GM19035 (cell line): Measurements from ENCODE around the gene PTGDS.
"Not testable (repeated sequence)": the region's sequence is repeated elsewhere in the genome, so short reads cannot be mapped to it uniquely, and the experiment has no call there.

ENCODE experiments used
- ATAC-seq: cut with Tn5 transposase; IDR thresholded peaks from one replicate; pipeline ENCODE4 v1.9.1; 2021; ENCODE audit not compliant: unreplicated experiment

The PTGDS gene

DNA sequence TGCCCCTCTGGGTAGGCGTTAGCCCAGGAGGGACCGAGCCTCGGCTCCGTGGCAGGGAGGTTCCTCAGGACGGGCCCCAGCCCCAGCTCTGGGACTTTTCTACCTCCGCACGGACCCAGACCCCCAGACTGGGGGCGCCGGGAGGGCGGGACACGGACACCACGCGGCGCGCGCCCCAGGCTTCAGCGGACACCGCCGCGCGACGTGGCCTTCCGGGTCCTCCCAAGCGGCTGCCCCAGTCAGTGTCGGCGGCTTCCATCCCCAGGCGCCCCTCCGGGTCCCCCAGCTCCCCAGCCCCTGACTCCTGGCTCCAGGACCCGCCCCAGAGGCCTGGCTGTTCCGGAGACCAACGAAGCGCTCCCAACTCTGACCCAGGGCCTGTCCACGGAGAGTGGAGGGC, 8.5 kb downstream of the PTGDS start:
- ATAC-seq = no peak

DNA sequence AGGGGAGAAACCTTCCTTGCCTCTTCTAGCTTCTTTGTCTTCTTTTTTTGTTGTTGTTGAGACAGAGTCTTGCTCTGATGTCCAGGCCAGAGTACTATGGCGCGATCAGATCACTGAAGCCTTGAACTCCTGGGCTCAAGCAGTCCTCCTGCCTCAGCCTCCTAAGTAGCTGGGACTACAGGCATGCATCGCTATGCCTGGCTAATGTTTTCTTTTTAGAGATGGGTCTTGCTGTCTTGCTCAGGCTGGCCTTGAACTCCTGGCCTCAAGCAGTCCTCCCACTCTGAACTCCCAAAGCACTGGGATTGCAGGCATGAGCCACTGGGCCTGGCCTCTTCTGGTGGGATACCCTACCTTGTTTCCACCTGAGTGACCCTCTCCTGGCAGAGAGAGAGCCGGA, 11.6 kb downstream of the PTGDS start:
- ATAC-seq = no peak

DNA sequence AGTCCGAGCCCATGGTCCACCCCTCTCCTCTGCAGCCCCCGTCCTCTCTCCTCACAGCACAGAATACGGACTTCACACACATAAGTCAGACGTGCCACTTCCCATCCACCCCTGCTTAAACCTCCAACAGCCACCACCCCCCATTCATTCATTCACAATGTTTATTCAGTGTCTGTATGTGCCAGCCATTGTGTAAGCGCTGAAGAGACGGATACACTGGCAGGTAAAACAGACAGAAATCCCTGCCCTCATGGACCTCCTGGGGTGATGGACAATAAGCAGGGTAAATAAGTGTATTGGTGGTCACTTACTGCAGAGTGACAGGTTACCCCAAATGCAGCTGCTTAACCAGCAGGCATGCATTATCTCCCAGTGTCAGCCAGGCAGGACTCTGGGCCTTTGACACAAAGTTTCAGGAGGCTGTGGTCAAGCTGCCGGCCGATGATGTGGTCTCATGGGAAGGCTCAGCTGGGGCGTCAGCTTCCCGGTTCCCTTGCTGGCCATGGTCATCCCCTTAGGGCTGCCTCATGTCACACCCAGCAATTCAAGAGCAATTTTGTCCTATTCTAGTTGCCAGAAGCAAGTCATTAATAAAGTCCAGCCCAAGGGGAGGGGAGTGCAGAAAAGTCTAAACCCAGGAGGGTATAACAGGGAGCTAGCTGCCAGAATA, 13.1 kb downstream of the PTGDS start:
- no peak for ATAC-seq

DNA sequence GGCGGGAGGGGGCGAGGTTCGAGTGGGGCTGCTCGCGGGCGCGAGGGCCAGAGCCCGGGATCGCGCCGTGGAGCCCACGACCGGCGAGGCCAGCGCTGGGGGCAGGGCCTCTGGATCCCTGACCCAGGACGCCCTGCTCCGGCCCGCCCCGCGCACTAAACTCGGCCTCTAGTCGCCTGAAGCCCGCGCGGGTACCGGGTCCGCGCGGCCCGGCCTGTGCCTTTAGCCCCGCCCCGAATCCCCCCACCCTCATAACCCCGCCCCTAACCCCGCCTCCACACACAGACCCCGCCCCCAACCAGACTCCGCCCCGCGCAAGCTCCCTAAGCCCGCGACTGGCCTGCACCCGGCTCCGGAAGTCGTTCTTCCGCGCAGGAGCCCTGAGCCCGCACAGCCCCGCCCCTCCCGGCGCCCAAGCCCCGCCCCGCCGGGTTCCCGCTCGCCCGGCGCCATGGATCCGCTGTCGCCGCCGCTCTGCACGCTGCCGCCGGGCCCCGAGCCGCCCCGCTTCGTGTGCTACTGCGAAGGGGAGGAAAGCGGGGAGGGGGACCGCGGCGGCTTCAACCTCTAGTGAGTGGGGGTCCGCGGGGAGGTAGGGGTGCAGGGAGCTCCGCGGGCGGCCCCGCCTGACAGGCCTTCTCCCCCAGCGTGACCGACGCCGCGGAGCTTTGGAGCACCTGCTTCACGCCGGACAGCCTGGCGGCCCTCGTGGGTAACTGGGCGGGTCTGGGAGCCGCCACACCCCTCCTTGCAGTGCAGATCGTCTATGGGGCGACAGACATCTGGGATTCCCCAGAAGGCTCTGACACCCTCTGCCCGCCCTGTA, 14.9 kb downstream of the PTGDS start, which contains the start of gene PAXX:
Gene PAXX, plus strand, starts transcription at position 430 of the 826 bp plus-strand sequence. Its CDS starts 22 bp downstream, at position 452.
- peak; percentile 82 for ATAC-seq

DNA sequence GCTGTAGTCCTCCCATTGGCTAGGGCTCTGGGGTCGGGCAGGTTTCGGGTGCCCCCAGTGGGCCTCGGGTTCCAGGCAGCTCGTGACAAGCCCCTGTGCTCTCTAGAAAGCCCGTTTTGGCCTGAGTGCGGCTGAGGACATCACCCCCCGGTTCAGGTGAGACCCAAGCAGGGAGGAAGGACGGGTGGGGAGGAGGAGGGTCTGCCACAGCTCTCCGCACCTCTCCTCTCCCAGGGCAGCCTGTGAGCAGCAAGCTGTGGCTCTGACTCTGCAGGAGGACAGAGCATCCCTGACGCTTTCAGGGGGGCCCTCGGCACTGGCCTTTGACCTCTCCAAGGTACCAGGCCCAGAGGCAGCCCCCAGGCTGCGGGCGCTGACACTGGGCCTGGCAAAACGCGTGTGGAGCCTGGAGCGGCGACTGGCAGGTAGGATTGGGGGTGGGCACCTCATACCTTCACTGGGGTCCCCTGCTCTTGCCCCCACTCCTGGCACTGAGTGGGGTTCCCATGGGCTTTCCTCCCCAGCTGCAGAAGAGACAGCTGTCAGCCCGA, 15.6 kb downstream of the PTGDS start:
- ATAC-seq = peak; percentile 13

DNA sequence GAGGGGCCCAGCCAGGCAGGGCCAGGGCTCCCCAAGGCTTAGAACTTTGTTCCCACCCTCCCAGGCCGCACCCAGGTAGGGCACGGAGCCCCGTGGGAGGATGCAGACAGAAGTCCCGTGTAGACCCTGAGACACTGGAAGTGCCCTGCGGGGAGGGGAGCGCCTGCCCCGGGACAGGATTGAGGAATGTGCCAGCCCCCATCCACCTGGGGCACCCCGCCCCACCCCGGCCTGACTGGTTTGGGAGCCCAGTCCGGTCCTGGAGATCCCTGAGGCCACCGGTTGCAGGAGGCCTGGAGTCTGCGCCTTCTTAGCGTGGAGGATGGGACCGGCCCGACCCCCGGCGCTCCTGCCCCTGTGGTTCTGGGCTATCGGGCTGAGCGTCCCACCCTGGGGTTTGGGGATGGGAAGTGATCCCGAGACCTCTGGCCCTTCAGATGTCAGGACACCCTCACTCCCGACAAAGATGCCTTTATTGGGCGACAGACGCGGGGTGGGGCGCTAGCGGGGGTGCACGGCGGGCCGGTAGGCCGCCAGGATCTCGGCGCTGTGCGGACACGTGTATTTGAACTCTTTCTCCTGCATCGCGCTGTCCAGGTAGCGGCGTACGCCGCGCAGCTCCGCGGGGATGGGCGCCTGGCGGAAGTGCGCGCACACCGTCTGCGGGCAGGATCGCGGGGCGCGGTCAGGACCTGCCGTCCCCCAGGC, 17.0 kb downstream of the PTGDS start:
- ATAC-seq = no peak

DNA sequence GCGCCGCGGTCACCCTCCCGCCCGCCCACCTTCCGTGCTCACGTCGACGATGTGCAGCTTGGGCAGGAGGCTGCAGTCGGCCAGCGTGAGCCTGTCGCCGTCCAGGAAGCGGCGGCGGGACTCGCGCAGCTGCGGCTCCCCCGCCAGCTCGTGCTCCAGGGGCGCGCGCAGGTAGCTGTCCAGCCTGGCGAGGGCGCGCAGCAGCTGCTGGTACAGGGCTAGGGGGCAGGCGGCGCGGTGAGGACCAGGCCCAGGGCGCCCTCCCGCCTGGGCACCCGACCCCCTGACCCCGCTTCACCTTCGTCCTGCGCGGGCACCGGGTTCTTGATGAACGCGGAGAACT, 17.6 kb downstream of the PTGDS start:
- no peak for ATAC-seq

DNA sequence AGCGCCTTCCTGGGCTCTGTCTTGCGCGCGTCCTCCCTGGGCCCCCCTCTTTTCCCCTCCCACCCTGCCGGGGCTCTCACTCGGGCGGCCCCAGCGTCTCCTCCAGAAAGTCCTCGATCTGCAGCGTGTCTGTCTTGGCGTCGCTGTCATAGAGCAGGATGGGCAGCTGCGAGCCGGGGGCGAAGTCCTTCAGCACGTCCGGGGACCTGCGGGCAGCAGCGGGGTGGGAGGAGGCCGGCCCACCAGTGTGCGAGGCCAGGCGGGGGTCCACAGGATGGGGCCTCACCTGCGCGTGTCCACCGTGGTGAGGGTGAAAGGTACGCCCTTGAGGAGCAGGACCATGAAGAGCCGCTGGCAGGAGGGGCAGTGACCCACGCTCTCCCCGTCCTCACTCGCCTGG, 18.1 kb downstream of the PTGDS start:
- no peak for ATAC-seq

DNA sequence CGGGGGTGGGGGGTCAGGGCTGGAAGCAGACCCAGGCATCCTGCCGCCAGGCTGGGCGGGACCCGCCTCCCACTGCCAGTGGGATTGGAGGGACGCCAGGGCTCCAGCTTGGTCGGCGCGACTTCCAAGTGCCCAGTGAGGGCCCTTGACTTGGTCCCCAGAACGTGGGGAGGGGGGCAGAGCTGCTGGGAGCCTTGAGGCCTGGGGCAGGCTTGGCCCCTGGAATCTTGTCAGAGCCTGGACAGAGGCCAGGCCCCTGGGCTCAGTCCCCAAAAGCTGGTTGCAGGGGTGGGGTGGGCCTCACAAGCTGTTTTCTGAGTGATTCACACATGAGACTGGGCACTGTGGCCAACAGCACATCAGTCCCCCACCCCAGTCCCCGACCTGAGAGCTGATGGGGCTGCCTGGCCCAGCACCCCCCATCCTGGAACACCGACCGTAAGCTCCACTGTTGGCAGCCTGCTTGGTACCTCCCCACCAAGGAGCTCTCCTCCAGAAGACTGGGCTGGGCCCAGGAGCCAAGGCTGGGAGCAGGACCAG, 18.5 kb downstream of the PTGDS start:
- ATAC-seq = no peak

DNA sequence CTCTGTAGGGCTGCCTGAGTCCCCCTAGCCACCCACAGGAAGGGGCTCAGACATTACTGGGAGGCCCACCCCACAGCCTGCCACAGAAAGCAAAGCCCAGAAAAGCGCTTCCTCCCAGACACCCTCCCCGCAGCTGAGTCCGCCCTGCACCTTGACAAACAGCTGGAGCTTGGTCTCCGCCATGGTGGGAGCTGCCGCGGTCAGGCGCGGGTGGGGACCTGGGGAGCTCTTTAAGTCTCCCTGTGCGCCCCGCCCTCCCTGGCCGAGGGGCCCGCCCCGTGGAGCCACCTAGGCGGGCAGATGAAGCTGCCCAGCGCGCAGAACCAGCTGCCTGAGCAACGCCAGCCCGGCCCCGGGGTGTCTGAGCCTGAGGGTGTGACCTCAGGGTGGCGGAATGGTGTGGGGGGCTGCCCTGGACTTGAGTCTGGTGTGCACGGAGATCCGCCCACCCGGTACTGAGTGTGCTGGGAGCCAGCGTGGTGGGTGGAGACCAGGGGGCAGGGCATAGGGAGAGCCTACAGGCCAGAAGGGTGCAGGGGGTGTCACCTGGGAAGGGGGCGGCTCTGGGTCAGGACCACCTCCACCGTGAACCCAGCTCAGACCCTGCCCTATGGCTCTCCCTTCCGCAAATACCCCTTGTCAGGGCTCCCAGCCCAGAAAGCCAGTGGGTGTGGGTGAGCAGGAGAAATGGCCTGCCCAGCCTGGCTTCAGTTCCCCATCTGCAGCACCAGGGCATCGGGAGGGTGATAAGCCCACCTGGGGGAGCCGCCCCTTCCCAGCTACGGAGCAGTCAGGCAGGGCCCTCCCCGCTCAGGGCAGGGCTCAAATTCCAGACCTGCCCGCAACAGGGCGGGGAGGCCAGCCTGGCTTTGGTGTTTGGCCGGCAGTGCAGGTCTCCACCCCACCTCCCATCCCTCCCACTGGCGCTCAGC, 19.3 kb downstream of the PTGDS start, which contains the start of gene CLIC3:
Gene CLIC3, minus strand, starts transcription at position 208 of the 932 bp plus-strand sequence. Its CDS starts 25 bp downstream, at position 183.
- ATAC-seq = no peak

DNA sequence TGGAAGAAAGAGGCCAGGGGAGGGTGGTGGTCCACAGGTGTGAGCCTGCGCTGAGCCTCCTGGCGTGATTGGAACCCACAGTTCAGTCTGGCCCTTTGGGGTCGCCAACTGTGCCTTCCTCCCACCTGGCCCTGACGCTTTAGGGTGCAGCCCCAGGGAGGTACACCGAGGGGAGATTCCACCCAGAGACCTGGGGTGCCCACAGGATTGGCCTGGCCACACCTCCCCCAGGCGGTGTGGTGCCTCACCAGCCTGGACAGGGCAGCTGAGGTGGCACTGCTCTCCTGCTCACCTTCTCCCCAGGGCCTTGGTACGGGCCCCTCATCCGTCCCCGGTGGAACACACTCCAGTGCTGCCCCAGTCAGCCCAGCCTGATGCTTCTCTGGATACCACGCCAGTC, 20.1 kb downstream of the PTGDS start:
- ATAC-seq = no peak

DNA sequence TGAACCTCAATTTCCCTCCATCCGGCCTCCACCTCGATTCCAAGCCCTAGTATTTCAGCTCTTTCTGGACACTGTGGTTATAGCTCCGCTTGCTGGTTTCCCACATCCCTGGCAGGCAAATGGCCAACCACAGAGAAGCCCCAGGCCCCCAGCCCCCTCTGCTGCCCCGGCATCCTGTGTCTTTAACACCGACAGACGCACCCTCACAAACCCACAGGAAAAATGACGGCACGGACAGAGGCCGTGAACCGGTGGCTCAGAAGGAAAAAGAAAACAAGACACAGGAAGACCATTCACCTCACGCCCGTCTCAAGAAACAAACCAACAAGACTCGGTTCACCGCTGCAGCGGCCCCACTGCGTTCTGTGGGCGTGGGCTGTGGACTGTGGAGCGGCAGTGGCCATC, 20.5 kb downstream of the PTGDS start:
- no peak for ATAC-seq

DNA sequence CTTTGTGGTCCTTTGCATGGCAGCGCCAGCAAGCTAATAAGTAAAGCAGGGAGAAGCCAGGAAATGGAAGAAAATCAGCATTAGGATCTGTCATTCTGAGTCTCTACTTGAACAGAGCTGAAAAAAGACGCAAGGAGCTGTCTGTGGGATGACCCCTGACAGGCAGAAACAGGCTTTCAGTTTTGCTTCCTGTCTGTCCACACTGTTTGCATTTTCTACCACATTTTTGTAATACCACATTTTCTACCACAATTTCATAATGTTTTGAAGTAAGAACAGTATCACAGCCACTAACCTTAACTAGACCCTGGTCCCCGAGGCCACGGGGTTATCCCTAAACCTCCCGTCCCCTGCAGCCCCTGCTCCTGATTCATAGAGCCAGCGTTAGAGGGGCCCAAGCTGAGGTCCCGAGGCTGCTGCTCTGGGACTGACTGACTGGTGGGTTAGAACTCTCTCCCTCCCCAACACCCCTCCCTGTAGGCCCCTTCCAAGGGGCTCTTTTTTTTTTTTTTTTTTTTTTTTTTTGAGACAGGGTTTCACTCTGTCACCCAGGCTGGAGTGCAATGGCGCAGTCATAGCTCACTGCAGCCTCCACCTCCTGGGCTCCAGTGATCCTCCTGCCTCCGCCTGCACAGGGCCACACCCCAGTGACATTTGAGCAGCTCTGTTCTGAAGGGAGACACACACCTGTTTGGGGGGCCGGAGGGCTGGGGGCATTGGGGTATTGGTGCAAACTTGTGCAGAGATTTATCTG, 23.1 kb downstream of the PTGDS start:
- peak; percentile 81 for ATAC-seq

DNA sequence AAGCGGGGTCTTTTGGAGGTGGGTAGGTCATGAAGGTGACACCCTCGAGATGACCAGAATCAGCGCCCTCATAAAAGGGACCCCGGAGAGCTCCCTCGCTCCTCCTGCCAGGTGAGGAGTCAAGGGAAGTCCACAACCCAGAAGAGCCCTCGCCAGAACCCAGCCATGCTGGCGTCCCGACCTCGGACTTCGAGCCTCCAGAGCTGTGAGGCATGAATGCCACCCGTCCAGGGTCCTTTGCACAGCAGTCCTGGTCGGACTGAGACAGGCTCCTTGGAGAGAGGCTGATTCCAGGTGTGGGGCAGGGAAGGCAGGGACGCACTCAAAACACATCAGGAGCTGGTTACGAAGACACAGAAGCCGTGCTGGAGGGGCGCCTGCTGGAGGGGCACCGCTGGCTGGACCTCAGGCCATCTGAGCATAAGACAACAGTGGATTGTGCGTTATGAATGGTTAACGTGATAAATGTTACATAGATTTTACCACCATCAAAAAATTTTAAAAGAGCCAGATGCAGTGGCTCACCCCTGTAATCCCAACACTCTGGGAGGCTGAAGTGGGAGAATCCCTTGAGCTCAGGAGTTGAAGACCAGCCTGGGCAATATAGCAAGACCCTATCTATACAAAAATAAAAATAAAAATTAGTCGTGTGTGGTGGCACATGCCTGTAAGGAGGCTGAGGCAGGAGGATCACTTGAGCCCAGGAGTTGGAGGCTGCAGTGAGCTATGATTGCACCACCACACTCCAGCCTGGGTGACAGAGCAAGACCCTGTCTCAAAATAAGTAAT, 24.7 kb downstream of the PTGDS start:
- no peak for ATAC-seq

DNA sequence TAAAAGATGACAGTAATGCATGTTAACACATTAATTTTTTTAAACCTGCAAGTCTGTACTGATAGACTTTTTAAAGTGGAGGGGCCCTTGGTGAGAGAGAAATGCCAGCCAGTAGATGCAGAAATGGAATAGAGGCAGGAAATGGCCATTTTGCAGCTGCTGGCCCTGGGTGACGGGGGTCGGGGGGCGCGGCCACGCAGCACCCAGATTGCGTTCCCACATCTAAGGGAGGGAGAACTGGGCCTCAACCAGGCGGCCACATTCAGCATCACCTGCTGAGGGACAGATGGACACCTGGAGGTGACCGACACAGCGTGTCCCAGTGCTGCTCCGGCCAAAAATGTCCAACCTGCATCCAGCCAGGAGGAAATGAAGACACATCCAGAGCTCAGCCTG, 25.3 kb downstream of the PTGDS start:
- no peak for ATAC-seq

DNA sequence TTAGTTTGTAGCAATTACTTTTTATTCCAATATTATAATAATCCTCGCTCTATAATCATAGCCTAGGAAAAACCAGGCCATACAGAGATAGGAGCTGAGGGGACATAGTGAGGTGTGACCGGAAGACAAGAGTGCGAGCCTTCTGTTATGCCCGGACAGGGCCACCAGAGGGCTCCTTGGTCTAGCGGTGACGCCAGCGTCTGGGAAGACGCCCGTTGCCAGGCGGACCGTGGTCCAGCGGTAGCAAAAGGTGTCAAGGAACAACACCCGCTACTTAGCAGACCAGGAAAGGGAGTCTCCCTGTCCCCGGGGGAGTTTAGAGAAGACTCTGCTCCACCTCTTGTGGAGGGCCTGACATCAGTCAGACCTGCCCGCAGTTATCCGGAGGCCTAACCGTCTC, 27.0 kb downstream of the PTGDS start:
- ATAC-seq = not testable (repeated sequence)

DNA sequence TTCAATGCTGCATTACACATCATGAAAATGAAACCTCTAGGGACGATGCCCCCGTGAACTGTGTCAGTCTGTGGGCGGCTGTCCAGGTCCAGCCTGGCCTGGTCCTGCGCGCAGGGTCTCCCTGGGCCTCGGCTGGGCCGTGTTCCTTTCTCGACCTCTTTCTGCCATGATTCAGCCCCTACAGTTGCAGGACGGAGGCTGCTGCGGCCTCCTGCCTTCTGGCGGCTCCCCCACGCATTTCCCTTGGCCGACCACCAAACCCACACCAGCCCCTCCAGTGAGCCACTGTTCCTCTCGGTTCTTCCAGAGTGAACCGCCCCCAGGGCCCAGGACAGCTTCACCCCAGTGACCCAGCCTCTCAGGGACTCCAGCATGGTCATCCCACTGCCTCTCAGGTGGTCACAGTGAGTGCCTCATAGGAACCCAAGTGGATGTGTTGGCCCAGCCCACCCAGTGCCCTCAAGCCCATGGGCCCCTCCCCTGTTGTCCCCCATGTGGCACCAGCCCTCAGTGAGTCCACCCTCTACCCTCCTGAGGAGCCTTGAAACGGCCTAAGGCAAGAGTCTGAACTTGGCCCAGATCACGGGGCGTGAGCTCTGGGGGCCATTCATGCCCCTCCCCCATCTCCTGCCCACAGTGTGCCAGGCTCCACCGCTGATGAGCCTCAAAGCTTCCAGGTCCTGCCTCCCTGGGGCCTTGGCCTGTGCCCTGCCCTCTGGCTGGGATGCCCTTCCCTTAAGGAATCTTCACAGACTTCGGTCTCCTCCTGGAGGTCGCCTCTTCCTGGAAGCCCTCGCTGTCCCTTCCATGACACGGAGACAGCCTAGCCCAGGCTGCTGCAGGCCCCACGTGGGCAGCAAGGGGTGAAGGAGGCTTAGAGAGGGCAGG, 29.1 kb downstream of the PTGDS start:
- no peak for ATAC-seq
